Erythroblast (primary cell): ENCODE results near the gene ZNF827.

Experiments used
- DNase-seq, 2 experiments: peaks; one replicate each; lab custom pipeline; 2025; lab: John Stamatoyannopoulos, UW
- GATA1 ChIP-seq: IDR thresholded peaks from 2 replicates; pipeline ENCODE4 v1.6.1; 2011; ENCODE audit warnings: low read depth, mild to moderate bottlenecking, control low read depth, low read length, moderate library complexity
- POLR2A ChIP-seq: IDR thresholded peaks from 2 replicates; pipeline ENCODE4 v1.6.1; 2011; ENCODE audit warnings: mild to moderate bottlenecking, low read length

ZNF827 gene

DNA sequence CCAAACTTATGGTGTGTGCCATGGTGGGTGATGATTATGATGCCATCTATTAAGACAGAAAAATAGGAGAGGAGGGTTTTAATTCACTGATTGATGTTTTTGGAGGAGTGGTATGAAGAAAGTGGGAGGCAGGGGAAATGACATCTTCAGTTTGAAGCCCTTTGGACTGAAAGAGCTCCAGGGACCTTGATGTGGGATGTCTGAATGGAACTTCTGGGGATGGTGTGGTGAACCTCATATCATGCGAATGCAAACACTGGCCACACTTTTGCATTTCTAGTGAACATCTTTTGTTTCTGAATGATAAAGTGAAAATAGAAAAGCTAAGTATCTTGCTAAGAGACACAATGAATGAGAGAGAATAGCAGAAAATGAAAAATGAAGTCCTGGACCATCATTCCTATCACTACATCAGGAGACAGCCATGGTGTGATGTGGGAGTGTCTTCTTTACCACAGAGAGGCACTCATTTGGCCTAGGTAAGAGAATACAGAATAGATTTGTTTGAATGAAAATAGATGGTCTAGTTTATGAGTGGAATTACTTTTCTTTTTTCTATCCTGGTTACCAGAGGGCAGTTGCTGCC is 123.5 kb downstream of the ZNF827 start:
- DNase-seq: no peak
- TF ChIP-seq GATA1: no peak
- TF ChIP-seq POLR2A: no peak

DNA sequence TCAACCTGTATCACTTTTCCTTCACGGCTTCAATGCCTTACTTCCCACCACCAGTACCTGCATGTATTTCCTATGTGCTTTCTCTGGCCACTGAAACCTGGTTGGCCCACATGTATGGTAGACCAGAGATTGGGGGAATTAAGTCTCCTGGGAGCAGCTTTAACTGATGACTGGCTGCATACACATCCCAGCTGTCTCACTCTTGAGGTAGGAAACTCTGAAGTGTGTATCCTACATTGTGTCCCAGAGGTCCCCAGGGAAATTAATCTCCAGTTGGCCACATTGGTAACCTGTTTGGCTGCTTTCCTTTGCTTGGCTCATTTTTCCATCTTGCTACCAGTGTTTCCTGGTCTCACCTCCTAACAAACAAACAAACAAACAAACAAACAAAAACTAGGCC is 124.4 kb downstream of the ZNF827 start:
- TF ChIP-seq POLR2A (no peak), GATA1 (no peak)
- DNase-seq: no peak

DNA sequence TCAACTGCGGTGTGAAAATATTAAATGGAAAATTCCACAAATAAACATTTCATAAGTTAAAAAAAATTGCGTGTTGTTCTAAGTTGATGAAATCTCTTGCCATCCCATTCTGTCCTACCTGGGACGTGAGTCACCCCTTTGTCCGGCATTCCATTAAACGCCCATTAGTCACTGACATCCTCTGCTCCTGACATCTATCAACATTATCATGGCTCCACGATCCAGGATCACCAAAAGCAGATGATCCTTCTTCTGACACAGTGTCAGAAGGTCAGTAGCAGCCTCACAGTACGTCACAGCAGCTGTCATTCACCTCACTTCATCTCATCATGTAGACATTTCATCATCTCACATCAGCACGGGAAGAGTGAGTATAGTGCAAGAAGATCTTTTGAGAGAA is 125.7 kb downstream of the ZNF827 start:
- no peak for DNase-seq
- TF ChIP-seq POLR2A: no peak

DNA sequence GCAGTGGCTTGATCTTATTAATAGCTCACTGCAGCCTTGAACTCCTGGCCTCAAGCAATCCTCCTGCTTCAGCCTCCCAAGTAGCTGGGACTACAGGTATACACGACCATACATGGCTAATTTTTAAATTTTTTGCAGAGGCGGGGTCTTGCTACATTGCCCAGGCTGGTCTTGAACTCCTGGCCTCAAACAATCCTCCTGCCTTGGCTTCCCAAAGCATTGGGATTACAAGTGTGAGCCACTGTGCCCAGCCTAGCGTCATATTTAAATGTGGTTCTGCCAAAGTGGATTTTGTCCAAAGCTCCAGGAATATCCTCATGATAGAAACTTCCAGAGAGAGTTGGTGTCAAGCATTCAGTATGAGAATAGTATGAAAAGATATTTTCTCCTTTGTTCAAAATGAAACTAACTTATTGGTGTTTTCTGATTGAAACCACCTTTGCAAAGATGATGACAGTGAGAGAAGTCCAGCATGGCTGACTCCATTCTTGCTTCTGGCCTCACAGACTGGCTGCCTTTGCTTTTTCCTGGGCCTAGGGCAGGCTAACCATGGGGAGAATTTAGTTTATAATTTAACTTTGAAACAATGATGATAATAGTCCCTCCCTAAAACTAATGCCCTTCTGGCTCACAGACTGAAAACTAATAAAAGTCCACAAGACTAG is 129.6 kb downstream of the ZNF827 start:
- TF ChIP-seq POLR2A (no peak), GATA1 (no peak)
- peak in 1 of 2 experiments; percentile 26 for DNase-seq

DNA sequence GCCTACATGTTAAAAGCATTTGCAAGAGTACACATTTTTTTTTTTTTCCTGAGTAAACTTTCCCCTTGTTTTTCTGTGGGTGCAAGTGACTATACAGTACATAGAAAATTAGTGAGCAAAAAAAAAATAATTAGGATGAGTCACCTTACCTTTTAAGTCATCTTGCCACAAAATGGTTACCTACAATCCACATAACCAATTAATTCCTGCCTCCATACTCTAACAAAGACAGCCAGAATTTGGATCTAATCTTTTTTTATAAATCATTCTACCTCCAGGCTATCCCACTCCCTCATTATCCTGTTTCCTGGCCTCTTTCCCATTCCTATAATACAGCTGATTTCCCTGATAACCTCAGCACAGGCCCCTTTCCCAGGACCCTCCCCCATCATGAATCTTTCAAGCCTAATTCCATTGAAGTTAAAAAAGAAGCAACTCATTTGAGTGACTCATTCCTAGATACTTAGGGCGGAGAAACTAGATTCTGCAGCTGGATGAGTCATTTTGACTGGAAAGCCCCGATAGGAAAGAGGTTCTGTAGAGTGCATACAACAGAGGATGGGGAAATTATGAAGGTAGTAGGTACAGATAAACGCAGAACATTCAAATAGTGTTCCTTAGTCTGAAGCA is 130.5 kb downstream of the ZNF827 start:
- TF ChIP-seq POLR2A (no peak), GATA1 (no peak)
- DNase-seq: peak; percentile 49 to 80

DNA sequence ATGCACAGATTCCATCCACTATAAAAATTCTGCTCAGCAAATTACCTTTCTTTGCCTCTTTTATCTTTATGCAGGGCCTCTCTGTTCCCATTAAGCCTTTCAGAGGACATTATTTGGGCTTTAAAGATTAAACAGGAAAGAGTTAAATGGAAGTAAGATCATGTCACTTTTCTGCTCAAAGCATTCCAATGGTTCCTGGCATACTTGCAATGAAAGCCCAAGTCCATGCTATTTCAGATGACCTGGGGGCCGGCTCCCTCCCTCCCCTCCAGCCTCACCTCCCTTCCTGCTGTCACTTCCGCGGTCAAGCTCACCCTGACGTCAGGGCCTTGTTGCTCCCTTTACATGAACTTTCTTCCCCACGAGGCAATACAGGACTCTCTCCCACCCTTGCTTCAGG is 133.1 kb downstream of the ZNF827 start:
- TF ChIP-seq GATA1 (no peak), POLR2A (no peak)
- DNase-seq: no peak

DNA sequence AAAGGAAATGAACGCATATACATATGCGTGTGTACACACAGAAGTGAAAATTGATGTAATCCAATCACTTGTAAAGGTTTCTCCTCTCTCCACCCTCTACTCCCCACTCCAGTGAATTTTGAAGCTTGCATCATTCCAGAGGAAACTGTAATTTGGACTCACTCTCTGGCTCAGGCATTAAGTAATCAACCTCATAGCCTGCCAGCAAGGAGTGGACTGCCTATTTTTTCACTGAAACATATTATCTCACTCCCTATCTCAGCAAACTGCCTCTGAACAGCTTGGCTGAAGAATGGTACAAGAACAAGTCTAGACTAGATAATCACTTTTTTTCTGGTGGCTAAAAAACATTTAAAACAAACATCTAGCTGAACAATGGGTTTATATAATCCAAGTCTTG is 134.5 kb downstream of the ZNF827 start:
- TF ChIP-seq GATA1 (no peak), POLR2A (no peak)

DNA sequence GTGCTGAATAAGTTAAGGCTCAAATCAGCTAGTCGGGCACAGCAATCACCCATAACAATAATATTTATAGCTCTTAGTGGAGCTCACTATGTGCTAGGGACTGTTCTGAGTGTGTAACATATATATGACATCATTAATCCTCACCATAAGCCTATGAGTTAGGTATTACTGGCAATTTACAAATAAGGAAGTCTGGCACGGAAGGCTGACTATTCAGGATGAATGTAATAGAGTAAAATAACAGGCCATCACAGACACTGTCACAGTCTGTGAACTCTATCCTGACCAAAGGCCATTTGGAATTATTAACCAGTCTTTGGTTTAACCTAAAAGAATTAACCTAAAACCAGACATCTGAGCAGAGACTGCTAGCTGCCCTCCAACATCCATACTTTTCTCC is 139.4 kb downstream of the ZNF827 start:
- DNase-seq: no peak
- TF ChIP-seq GATA1: no peak
- TF ChIP-seq POLR2A: no peak

More for the DNA sequence above, 134.5 kb downstream of the ZNF827 start:
- DNase-seq: peak; percentile 6 to 33

DNA sequence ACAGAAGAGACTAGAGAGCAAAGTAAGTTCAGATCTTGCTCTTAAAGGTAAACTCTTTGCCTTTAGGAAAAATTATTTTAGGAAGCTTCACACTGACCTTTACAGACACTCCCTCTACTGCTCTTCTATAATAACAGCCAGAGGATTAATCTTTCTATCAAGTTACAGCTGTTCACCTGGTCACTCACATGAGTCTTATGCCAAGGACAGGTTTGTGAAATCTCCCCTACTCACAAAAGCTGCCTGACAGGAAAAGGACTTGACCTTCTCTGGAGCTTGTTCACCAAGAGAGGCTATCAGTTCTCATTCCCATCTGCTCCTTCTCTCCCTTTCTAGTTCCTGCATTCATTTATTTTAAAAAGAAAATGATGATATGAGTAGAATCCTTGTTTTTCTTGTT is 141.3 kb downstream of the ZNF827 start:
- TF ChIP-seq GATA1: no peak
- no peak for TF ChIP-seq POLR2A
- DNase-seq: no peak

DNA sequence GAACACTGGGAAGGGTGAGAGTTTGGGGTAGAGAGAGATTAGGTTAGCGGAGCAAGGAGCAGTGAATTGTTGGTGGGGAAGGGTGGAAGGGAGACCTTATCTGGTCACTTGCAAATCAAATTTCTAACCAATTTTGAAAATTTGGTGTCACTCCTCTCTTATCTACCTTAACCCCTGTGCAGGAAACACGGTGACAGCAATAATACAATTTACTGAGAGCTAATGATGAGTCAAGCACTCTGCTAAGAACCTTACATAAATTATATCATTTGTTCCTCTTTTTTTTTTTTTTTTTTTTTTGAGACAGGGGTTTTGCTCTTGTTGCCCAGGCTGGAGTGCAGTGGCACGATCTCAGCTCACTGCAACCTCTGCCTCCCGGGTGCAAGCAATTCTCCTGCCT is 142.3 kb downstream of the ZNF827 start:
- DNase-seq: no peak
- TF ChIP-seq GATA1: no peak
- no peak for TF ChIP-seq POLR2A

DNA sequence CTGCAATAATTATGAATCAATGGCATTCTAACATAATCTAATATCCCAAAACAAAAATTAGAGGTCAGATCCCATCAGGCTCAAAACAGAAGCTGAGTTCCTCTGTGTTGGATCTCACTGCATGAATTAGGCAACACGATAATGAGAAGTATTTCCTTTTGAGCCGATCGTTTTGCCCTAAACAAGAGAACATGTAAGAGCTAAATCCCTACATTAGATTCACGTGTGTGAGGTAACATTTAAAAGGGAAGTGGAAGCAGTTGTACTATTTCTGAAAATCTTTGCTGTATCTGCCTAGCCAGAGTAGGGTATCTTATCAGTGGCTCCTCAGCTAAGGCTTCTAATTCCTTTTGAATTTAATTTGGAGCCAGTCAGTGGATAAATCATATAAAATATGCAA is 143.1 kb downstream of the ZNF827 start:
- TF ChIP-seq POLR2A: no peak
- TF ChIP-seq GATA1: no peak
- DNase-seq: no peak

DNA sequence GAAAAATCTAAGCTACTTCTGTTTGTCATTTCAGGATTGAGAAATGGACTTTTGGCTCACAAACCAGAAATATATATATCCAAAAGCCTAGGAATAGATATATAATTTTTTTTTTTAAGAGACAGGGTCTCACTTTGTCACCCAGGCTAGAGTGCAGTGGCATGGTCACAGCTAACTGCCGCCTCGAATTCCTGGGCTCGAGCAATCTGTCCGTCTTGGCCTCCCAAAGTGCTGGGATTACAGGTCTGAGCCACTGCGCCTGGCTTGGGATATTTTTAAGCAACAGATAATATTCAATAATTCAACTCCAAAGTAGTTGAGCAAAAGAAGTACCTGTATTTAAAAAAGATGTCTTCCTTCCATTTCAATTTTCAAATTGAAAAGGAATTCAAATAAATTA is 146.2 kb downstream of the ZNF827 start:
- DNase-seq: no peak
- TF ChIP-seq POLR2A: no peak
- TF ChIP-seq GATA1: no peak

DNA sequence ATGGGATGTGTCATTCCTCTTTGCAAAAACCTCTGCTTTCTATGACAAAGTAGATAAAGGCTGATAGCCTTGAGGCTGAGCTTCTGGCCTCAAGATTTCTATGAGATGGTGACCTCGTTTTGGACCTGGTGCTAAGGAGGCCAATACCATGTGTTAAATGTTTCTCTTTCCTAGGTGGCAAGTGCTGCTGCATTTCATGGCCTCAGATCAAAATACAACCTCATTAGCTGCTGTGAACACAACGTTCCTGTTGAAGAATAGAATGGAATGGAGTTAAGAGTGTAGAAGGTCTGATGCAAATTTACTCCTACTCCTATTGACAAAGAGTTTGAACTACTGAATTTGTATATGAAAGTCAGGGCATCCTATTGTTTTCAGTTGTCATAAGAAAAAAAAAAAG is 146.6 kb downstream of the ZNF827 start:
- no peak for DNase-seq
- TF ChIP-seq POLR2A: no peak
- TF ChIP-seq GATA1: no peak

DNA sequence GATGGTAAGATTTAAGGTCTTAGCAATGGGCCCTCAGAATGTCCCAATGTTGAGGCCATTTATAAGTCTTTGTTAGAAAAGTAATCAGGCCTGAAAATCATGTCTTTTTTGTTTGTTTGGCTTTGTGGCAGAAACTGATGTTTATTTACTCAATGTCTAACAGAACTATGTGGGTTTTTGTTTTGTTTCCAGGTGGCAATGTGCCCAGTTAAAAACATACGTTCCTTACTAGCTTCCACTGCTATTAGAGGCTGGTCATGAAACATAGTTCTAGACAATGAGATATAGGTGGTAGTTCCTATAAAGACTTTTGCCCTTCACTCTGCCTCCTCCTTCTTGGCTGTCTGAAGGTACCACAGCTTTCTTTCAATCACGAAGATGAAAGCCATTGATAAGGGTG is 149.9 kb downstream of the ZNF827 start:
- TF ChIP-seq POLR2A (no peak), GATA1 (no peak)
- DNase-seq: no peak

DNA sequence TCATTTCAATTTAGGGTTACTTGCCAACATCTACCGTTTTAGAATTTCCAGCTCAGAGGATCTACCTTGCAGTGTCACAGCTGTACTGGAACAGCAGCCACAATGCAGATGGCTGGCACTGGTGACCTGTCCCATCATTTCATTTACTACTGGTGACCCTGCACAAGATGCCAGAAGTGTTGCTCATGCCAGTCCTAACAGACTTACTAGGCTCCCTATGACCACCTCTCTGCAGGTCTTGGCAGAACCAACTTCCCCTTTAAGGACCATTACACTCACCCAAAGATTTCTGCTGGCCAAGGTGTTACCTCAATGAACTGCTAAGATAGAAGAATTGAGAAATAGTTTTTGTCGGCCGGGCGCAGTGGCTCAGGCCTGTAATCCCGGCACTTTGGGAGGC is 151.8 kb downstream of the ZNF827 start:
- DNase-seq: no peak
- no peak for TF ChIP-seq POLR2A
- TF ChIP-seq GATA1: no peak
